OCI-LY3 (cell line): ENCODE measurements around the gene SLC25A29.

Source experiments
- H2AFZ ChIP-seq: fragments of 200-600, 300-600 bp; shearing (Covaris generic); 2 replicates; pipeline ENCODE4 v1.6.0; 2014; ENCODE audit warnings: antibody characterized with exemption, low read depth, low read length
- H3K27ac ChIP-seq: fragments of 200-600, 300-600 bp; sonication (generic); 2 replicates; pipeline ENCODE4 v1.5.1; 2014; ENCODE audit warnings: mild to moderate bottlenecking, low read length, moderate library complexity, mixed read lengths
- H3K27me3 ChIP-seq: fragments of 200-600, 300-600 bp; sonication (generic); 2 replicates; pipeline ENCODE4 v1.6.1; 2014; ENCODE audit warnings: low read depth, low read length, mixed read lengths
- H3K36me3 ChIP-seq: fragments of 200-600, 300-600 bp; sonication (generic); replicated peaks from 2 replicates; pipeline ENCODE3; 2014; ENCODE audit warnings: low read depth, low read length, mixed read lengths
- H3K4me1 ChIP-seq: fragments of 300-600, 200-600 bp; sonication (generic); 2 replicates; pipeline ENCODE4 v1.6.1; 2014; ENCODE audit warnings: low read length, mixed read lengths
- H3K4me2 ChIP-seq: fragments of 200-600, 300-600 bp; sonication (generic); 2 replicates; pipeline ENCODE4 v1.6.1; 2014; ENCODE audit warnings: low read length, mixed read lengths
- H3K4me3 ChIP-seq: fragments of 300-600, 200-600 bp; sonication (generic); 2 replicates; pipeline ENCODE4 v1.5.1; 2014; ENCODE audit warnings: antibody characterized with exemption, mild to moderate bottlenecking, low read length, moderate library complexity
- H3K79me2 ChIP-seq: fragments of 300-600, 200-600 bp; shearing (Covaris generic); 2 replicates; pipeline ENCODE4 v1.6.1; 2014; ENCODE audit warnings: mild to moderate bottlenecking, low read length, mixed read lengths
- H3K9ac ChIP-seq: fragments of 300-600, 200-600 bp; shearing (Covaris generic); 2 replicates; pipeline ENCODE4 v1.6.0; 2014; ENCODE audit warnings: mild to moderate bottlenecking, low read length, moderate library complexity
- H3K9me3 ChIP-seq: fragments of 200-600, 300-600 bp; shearing (Covaris generic); 2 replicates; pipeline ENCODE4 v1.6.1; 2014; ENCODE audit warnings: low read length, mixed read lengths; ENCODE audit not compliant: insufficient read depth
- H4K20me1 ChIP-seq: fragments of 200-600, 300-600 bp; sonication (generic); 2 replicates; pipeline ENCODE4 v1.6.1; 2016; ENCODE audit warnings: low read length, mixed read lengths; ENCODE audit not compliant: insufficient read depth
- CTCF ChIP-seq: fragments of 200-600, 300-600 bp; sonication (generic); IDR thresholded peaks from 2 replicates; pipeline ENCODE4 v1.5.1; 2014; ENCODE audit warnings: antibody characterized with exemption, low read length, low read depth
- EZH2phosphoT487 ChIP-seq: fragments of 200-600 bp; shearing (Covaris generic); IDR thresholded peaks from 2 replicates; pipeline ENCODE4 v1.6.1; 2018; ENCODE audit warnings: antibody characterized with exemption, mixed run types, low read depth

SLC25A29 gene

GRCh38 chr14:100302616-100303015 is 3.6 kb downstream of the SLC25A29 start:
- Histone ChIP-seq H2AFZ (no peak overlapping the region), H3K9ac (no peak overlapping the region), H3K4me2 (no peak overlapping the region), H3K4me1 (peaks cover 9% of the 10 kb centered on the region), H4K20me1 (no peaks in the 10 kb centered on the region), H3K4me3 (no peak overlapping the region), H3K27me3 (no peaks in the 10 kb centered on the region), H3K9me3 (no peaks in the 10 kb centered on the region), H3K79me2 (no peaks in the 10 kb centered on the region), H3K36me3 (no peaks in the 10 kb centered on the region), H3K27ac (no peak overlapping the region)
- TF ChIP-seq CTCF (no peak), EZH2phosphoT487 (no peak)

GRCh38 chr14:100299238-100299560 is 7.0 kb downstream of the SLC25A29 start:
- Histone ChIP-seq H3K4me3 (no peak overlapping the region), H3K4me2 (no peak overlapping the region), H2AFZ (no peak overlapping the region), H3K36me3 (no peaks in the 10 kb centered on the region), H3K27ac (no peak overlapping the region), H3K79me2 (no peaks in the 10 kb centered on the region), H3K4me1 (peaks cover 18% of the 10 kb centered on the region), H3K9me3 (no peaks in the 10 kb centered on the region), H3K9ac (no peak overlapping the region), H4K20me1 (no peaks in the 10 kb centered on the region), H3K27me3 (no peaks in the 10 kb centered on the region)
- no peak for TF ChIP-seq CTCF

GRCh38 chr14:100298551-100299237 is 7.5 kb downstream of the SLC25A29 start:
- Histone ChIP-seq H4K20me1 (no peaks in the 10 kb centered on the region), H3K27ac (no peak overlapping the region)

More at GRCh38 chr14:100298551-100299237, 7.5 kb downstream of the SLC25A29 start:
- no peak overlapping the region for H2AFZ ChIP-seq
- no peaks in the 10 kb centered on the region for H3K79me2 ChIP-seq
- H3K4me2 ChIP-seq, result no peak overlapping the region
- peaks cover 18% of the 10 kb centered on the region for H3K4me1 ChIP-seq
- H3K9ac ChIP-seq, result no peak overlapping the region
- no peaks in the 10 kb centered on the region for H3K9me3 ChIP-seq
- H3K36me3 ChIP-seq, result no peaks in the 10 kb centered on the region
- H3K27me3 ChIP-seq, result no peaks in the 10 kb centered on the region
- TF ChIP-seq CTCF (no peak), EZH2phosphoT487 (no peak)
- H3K4me3 ChIP-seq, result no peak overlapping the region
